Measurements from ENCODE around the gene POLE.

POLE gene

GRCh38 chr12:132593521-132593920, 93.6 kb downstream of the POLE start:
- no peak for DNase-seq

- no peak for DNase-seq
Observed at GRCh38 chr12:132593071-132593470, 94.1 kb downstream of the POLE start.

GRCh38 chr12:132592282-132592970, 94.7 kb downstream of the POLE start:
- no peak for DNase-seq

GRCh38 chr12:132591107-132591935, 95.8 kb downstream of the POLE start:
- no peak for DNase-seq

GRCh38 chr12:132588821-132589669, 98.1 kb downstream of the POLE start:
- DNase-seq, result no peak

GRCh38 chr12:132588319-132588718, 98.8 kb downstream of the POLE start:
- no peak for DNase-seq

- DNase-seq, result no peak
Observed at GRCh38 chr12:132587781-132588180, 99.4 kb downstream of the POLE start.

- no peak for DNase-seq
Observed at GRCh38 chr12:132586929-132587328, 100.2 kb downstream of the POLE start.

- DNase-seq, result no peak
Observed at GRCh38 chr12:132585177-132585576, 102.0 kb downstream of the POLE start.

GRCh38 chr12:132584429-132584828, 102.7 kb downstream of the POLE start:
- no peak for DNase-seq

- no peak for DNase-seq
Observed at GRCh38 chr12:132583736-132584135, 103.4 kb downstream of the POLE start.

GRCh38 chr12:132583411-132583710, 103.8 kb downstream of the POLE start:
- no peak for DNase-seq

GRCh38 chr12:132582582-132583410, 104.3 kb downstream of the POLE start:
- DNase-seq, result no peak

- DNase-seq, result no peak
Observed at GRCh38 chr12:132582058-132582420, 105.1 kb downstream of the POLE start.

- DNase-seq, result no peak
Observed at GRCh38 chr12:132581348-132582057, 105.6 kb downstream of the POLE start.

GRCh38 chr12:132580701-132581292, 106.3 kb downstream of the POLE start:
- DNase-seq, result no peak

GRCh38 chr12:132579744-132580143, 107.4 kb downstream of the POLE start:
- no peak for DNase-seq

- DNase-seq, result no peak
Observed at GRCh38 chr12:132578826-132579225, 108.3 kb downstream of the POLE start.

GRCh38 chr12:132578118-132578517, 109.0 kb downstream of the POLE start:
- no peak for DNase-seq

GRCh38 chr12:132577191-132577920, 109.8 kb downstream of the POLE start:
- DNase-seq, result no peak

GRCh38 chr12:132576701-132577100, 110.4 kb downstream of the POLE start:
- no peak for DNase-seq
